ENCODE data around the gene HAPSTR1. TPM values are rescaled to one million over a fixed set of nuclear protein-coding genes. Genes with fewer than 3 reads are reported as not detected.

The HAPSTR1 gene
- total and polyA plus RNA-seq, 2 of the 8 experiments (the other 6 are each of a cell fraction or from before 2014, with no cell fraction given): 11.9 to 66.1 TPM

DNA sequence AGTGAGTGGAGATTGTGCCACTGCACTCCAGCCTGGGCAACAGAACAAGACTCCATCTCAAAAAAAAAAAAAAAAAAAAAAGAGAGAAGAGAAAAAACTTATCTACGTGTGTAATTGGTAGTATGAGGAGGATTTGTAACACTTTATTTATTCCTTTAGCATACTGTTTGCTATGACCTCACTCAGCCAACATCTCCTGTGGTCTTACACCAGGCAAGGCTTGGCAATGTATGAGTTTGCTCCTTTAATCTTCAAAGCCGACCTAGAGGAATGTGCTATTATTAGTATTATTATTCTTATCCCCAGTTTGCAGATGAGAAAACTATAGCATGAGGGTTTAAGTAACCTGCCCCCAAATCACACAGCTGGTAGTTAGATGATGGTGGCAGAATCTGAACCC is 35.8 kb upstream of the HAPSTR1 start (continued):
- TF ChIP-seq KDM5A (IDR thresholded peaks at IDR 0.05; ENCODE audit: low read length): no peak
- no peak for TF ChIP-seq CEBPB (IDR thresholded peaks at IDR 0.05; ENCODE audit: low read depth, low read length)
- TF ChIP-seq TAF7 (optimal IDR thresholded peaks at IDR 0.05; ENCODE audit: borderline replicate concordance, low read depth, low read length): no peak

Measured in H1 (cell line).